Measurements from ENCODE around the gene SLAMF1. TPM values are rescaled to one million over a fixed set of nuclear protein-coding genes. Genes with fewer than 3 reads are reported as not detected.
A peak's percentile ranks its signal among the peaks of the same experiment; 100 is the strongest.

The SLAMF1 gene
- total RNA-seq, 5 donors from 2014 or later (not counting 1 experiment from before 2014, with no cell fraction given): 19.4 to 38.7 (median 30.7) TPM

DNA sequence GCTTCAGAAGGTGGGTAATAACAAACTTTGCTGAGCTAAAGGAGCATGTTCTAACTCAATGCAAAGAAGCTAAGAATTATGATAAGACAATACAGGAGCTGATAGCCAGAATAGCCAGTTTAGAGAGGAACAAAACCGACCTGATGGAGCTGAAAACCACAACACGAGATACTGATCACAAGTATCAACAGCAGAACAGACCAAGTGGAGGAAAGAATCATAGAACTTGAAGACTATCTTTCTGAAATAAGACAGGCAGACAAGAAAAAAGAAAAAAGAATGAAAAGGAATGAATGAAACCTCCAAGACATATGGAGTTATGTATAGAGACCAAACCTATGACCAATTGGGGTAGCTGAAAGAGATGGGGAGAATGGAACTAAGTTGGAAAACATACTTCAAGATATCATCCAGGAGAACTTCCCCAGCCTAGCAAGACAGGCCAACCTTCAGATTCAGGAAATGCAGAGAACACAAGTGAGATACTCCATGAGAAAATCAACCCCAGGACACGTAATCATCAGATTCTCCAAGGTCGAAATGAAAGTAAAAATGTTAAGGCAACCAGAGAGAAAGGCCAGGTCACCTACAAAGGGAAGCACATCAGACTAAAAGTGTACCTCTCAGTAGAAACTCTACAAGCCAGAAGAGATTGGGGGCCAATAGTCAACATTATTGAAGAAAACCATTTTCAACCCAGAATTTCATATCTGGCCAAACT lies 88.0 kb downstream of the SLAMF1 start:
- Histone ChIP-seq H3K4me1 (ENCODE audit: control insufficient read depth in 1 of 2, extremely low read depth in 1 of 2, insufficient read depth in 2 of 2, low read length in 2 of 2) (peaks cover 16 to 23% of the 10 kb centered on the region in 2 experiments), H3K9me3 (no peaks in the 10 kb centered on the region), H3K27ac (ENCODE audit: low read length) (peak overlapping the region; percentile 83), H3K4me3 (ENCODE audit: control insufficient read depth in 1 of 2, extremely low read depth in 1 of 2, low read length in 1 of 2) (peak overlapping the region in 1 of 2 donors; percentile 13), H3K27me3 (replicated peaks in 1 of 2; ENCODE audit: control insufficient read depth in 2 of 2, extremely low read depth in 1 of 2, insufficient read depth in 2 of 2, low read length in 1 of 2) (no peaks in the 10 kb centered on the region), H3K36me3 (ENCODE audit: control insufficient read depth in 2 of 2, extremely low read depth in 1 of 2, insufficient read depth in 1 of 2, low read length in 1 of 2) (peaks cover 0 to 15% of the 10 kb centered on the region in 2 donors)
- CTCF ChIA-PET: interaction anchor here (0.6 to 2.2 kb wide), 6 partner anchors 8 to 432 kb away, joined by 3 to 5 read pairs (median 3); no protein-coding TSS in a partner anchor
- Mint-ChIP-seq H3K36me3 (peaks cover 44% of the 10 kb centered on the region), H3K27me3 (no peaks in the 10 kb centered on the region), H3K4me1 (peaks cover 52 to 78% (median 75%) of the 10 kb centered on the region in 3 donors), H3K4me3 (peak overlapping the region; percentile 66 to 74 (median 74)), H3K9me3 (peaks cover 0 to 9% (median 8%) of the 10 kb centered on the region in 3 donors), H3K27ac (peak overlapping the region; percentile 96 to 99)
- WGBS (ENCODE audit: insufficient coverage): 0% methylated on average over 1 of the region's 4 CpGs
- POLR2A ChIA-PET: interaction anchor here in 1 of 2 donors (1.4 kb wide), 1 partner anchor 19 kb away, joined by 3 read pairs; no protein-coding TSS in a partner anchor
- DNase-seq (peak in 1 of 35 experiments; percentile 53), ATAC-seq (replicated peaks in 1 of 4) (peak in 1 of 4 experiments; percentile 17)

Other genes starting within 250 kb of the SLAMF1 start
- gene VANGL2, start 246.5 kb downstream of the SLAMF1 start, total RNA-seq: under 1 TPM in 3 of 5 donors, not detected in 2; 0.16 to 0.26 (median 0.20) TPM
- gene SLAMF6, start 123.8 kb downstream of the SLAMF1 start, total RNA-seq: 10 to 100 TPM; 39.9 to 53.0 (median 47.3) TPM
- 10 to 100 TPM; 47.5 to 97.4 (median 51.8) TPM for gene CD84, start 67.5 kb downstream of the SLAMF1 start, total RNA-seq
- gene CD48, start 64.8 kb upstream of the SLAMF1 start, total RNA-seq: 100 to 1,000 TPM; 249 to 393 (median 273) TPM
- 10 to 100 TPM in 4 of 5 donors, 1 to 10 TPM in 1; 9.5 to 32.0 (median 25.5) TPM for gene SLAMF7, start 92.2 kb upstream of the SLAMF1 start, total RNA-seq
- gene LY9, start 149.1 kb upstream of the SLAMF1 start, total RNA-seq: 100 to 1,000 TPM in 3 of 5 donors, 10 to 100 TPM in 2; 95.4 to 127 (median 101) TPM
- 10 to 100 TPM in 1 of 5 donors, 1 to 10 TPM in 4; 1.1 to 12.4 (median 2.9) TPM for gene CD244, start 215.8 kb upstream of the SLAMF1 start, total RNA-seq
- gene ITLN1, start 238.1 kb upstream of the SLAMF1 start, total RNA-seq: not detected